ENCODE data around the gene CCDC92.
A peak's percentile ranks its signal among the peaks of the same experiment; 100 is the strongest.

The CCDC92 gene

GRCh38 chr12:123945287-123946151, 27.1 kb downstream of the CCDC92 start:
- no peak for TF ChIP-seq CTCF (IDR thresholded peaks at IDR 0.05)
- H3K27ac ChIP-seq: no peak overlapping the region
- H3K4me3 ChIP-seq: no peak overlapping the region
- peak; percentile 17 for DNase-seq (ENCODE audit: low spot score)

GRCh38 chr12:123944696-123945095, 27.9 kb downstream of the CCDC92 start:
- Histone ChIP-seq H3K27ac (no peak overlapping the region), H3K4me3 (no peak overlapping the region)
- peak; percentile 24 for DNase-seq (ENCODE audit: low spot score)
- no peak for TF ChIP-seq CTCF (IDR thresholded peaks at IDR 0.05)

GRCh38 chr12:123943816-123944215, 28.8 kb downstream of the CCDC92 start:
- no peak overlapping the region for H3K27ac ChIP-seq
- TF ChIP-seq CTCF (IDR thresholded peaks at IDR 0.05): no peak
- H3K4me3 ChIP-seq: no peak overlapping the region
- DNase-seq (ENCODE audit: low spot score): no peak

GRCh38 chr12:123942911-123943648, 29.6 kb downstream of the CCDC92 start:
- TF ChIP-seq CTCF (IDR thresholded peaks at IDR 0.05): no peak
- H3K4me3 ChIP-seq: no peak overlapping the region
- DNase-seq (ENCODE audit: low spot score): peak; percentile 55
- H3K27ac ChIP-seq: no peak overlapping the region

GRCh38 chr12:123942238-123942653, 30.4 kb downstream of the CCDC92 start:
- Histone ChIP-seq H3K27ac (no peak overlapping the region), H3K4me3 (no peak overlapping the region)
- DNase-seq (ENCODE audit: low spot score): no peak
- TF ChIP-seq CTCF (IDR thresholded peaks at IDR 0.05): no peak

- no peak overlapping the region for H3K4me3 ChIP-seq
- TF ChIP-seq CTCF (IDR thresholded peaks at IDR 0.05): no peak
- H3K27ac ChIP-seq: no peak overlapping the region
- no peak for DNase-seq (ENCODE audit: low spot score)
These were observed 30.9 kb downstream of the CCDC92 start for GRCh38 chr12:123941624-123942237.
